CD4-positive, alpha-beta memory T cell (primary cell): ENCODE results near the gene SRPK2. TPM values are rescaled to one million over a fixed set of nuclear protein-coding genes. Genes with fewer than 3 reads are reported as not detected.

ENCODE experiments used
- CTCF ChIA-PET: fragments of 350-600 bp; sonication (Branson Sonifier 250); formaldehyde crosslinking; loops from one replicate; lab custom pipeline; 2021; ENCODE audit warnings: inconsistent platforms; ENCODE audit not compliant: partially characterized antibody; lab: Charles Lee
- POLR2A ChIA-PET: fragments of 350-600 bp; sonication (Branson Sonifier 250); formaldehyde crosslinking; loops from one replicate; lab custom pipeline; 2021; ENCODE audit not compliant: partially characterized antibody; lab: Charles Lee
- DNase-seq, 5 donors: peaks; one replicate each; pipeline versions ENCODE4 v3.0.0 to v3.0.0-alpha.2; 2020 to 2022; ENCODE audit warnings: mixed read lengths in 1 of 5
- H3K27ac ChIP-seq: one replicate; pipeline ENCODE4 v1.7.0; 2013; ENCODE audit warnings: low read depth, low read length
- H3K27me3 ChIP-seq: 2 replicates; pipeline ENCODE4 v1.7.0; 2013; ENCODE audit warnings: mild to moderate bottlenecking, low read length, moderate library complexity; ENCODE audit not compliant: insufficient read depth
- H3K36me3 ChIP-seq: 2 replicates; pipeline ENCODE4 v1.7.0; 2013; ENCODE audit warnings: mild to moderate bottlenecking, low read length, moderate library complexity; ENCODE audit not compliant: insufficient read depth
- H3K4me1 ChIP-seq: 2 replicates; pipeline ENCODE4 v1.7.0; 2013; ENCODE audit warnings: mild to moderate bottlenecking, low read length, moderate library complexity; ENCODE audit not compliant: insufficient read depth
- H3K4me3 ChIP-seq, 2 donors: one replicate each; pipeline ENCODE4 v1.7.0; 2013; ENCODE audit warnings: low read length in 2 of 2, mild to moderate bottlenecking in 1 of 2
- H3K9me3 ChIP-seq, 2 donors: one replicate each; pipeline ENCODE4 v1.7.0; 2013; ENCODE audit warnings: low read length in 2 of 2, control low read depth in 1 of 2; ENCODE audit not compliant: control insufficient read depth in 1 of 2
- H3K27ac Mint-ChIP-seq, 7 donors: one replicate each; pipeline ENCODE4 v1.8.0; 2020 to 2021; ENCODE audit warnings: mixed read lengths in 7 of 7, mild to moderate bottlenecking in 6 of 7, inconsistent platforms in 3 of 7, moderate library complexity in 3 of 7
- H3K27me3 Mint-ChIP-seq, 2 donors: one replicate each; pipeline ENCODE4 v1.8.0; 2020 to 2021; ENCODE audit warnings: mixed read lengths in 2 of 2
- H3K36me3 Mint-ChIP-seq, 2 donors: one replicate each; pipeline ENCODE4 v1.8.0; 2020 to 2021; ENCODE audit warnings: mixed read lengths in 2 of 2, inconsistent platforms in 1 of 2, mild to moderate bottlenecking in 1 of 2
- H3K4me1 Mint-ChIP-seq, 4 donors: one replicate each; pipeline ENCODE4 v1.8.0; 2020 to 2021; ENCODE audit warnings: mixed read lengths in 4 of 4, mild to moderate bottlenecking in 1 of 4
- H3K4me3 Mint-ChIP-seq, 8 donors: one replicate each; pipeline ENCODE4 v1.8.0; 2020 to 2021; ENCODE audit warnings: mixed read lengths in 8 of 8, mild to moderate bottlenecking in 7 of 8, moderate library complexity in 6 of 8, inconsistent platforms in 3 of 8
- H3K9me3 Mint-ChIP-seq, 8 donors: one replicate each; pipeline ENCODE4 v1.8.0; 2020 to 2021; ENCODE audit warnings: mixed read lengths in 8 of 8, mild to moderate bottlenecking in 5 of 8, inconsistent platforms in 3 of 8, moderate library complexity in 1 of 8
- intact Hi-C: fragments of 100-400 bp; cut with micrococcal nuclease; formaldehyde crosslinking; loops from one replicate; pipeline ENCODE4 v1.15.1; 2023
- polyA plus RNA-seq, 2 donors: library from polyadenylated mRNA; unstranded; fragments of 300-500 nt; fragmentation: Illumina TruSeq; gene quantifications; one replicate each; pipeline ENCODE4 v1.2.3, GENCODE V29; 2021
- total RNA-seq, 2 experiments: library from RNA; stranded (reverse); gene quantifications; one replicate each; pipeline ENCODE4 v1.2.3, GENCODE V29; 2021

The SRPK2 gene
- total and polyA plus RNA-seq, 4 experiments from 2014 or later: 36.0 to 55.2 (median 51.7) TPM

DNA sequence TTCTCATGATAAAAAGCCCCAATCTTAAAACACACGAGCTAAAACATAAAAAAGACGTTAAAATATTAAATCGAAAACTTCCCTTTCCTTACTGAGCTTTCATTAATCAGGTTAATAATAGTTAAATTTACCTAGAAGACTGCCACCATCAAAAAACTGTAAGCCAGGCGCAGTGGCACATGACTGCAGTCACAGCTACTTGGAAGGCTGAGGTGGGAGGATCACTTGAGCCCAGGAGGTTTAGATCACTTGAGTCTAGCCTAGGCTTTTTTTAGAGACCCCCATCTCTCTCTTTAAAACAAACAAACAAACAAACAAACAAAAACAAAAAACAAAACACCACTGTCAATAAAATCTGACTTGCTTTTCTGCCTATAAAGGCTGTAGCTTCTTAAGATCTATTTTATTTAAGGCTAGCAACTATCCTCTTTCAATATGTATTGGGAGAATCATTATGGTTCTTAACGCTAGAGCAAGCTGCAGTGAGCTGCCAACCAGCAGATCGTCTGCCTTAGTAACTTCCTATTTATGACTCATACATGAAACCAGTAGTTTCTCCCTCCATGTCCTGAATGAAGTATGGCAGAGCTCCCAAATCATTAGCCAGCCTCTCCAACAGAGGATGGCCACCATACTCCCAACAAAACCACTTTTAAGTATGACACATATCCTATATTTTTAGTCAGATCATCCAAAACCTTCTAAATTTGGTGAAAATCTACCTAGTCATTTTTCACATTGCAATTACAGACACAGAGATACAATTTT is 163.7 kb downstream of the SRPK2 start:
- Mint-ChIP-seq H3K9me3 (peaks cover 0 to 4% (median 0%) of the 10 kb centered on the region in 8 donors), H3K36me3 (peaks cover 6 to 22% of the 10 kb centered on the region in 2 donors), H3K27me3 (no peaks in the 10 kb centered on the region), H3K27ac (peak overlapping the region in 4 of 7 donors; percentile 3 to 70 (median 50)), H3K4me1 (peaks cover 29 to 38% (median 34%) of the 10 kb centered on the region in 4 donors), H3K4me3 (peak overlapping the region in 2 of 8 donors; percentile 31 to 47)
- intact Hi-C loops: no loop called here
- POLR2A ChIA-PET: interaction anchor here (0.9 to 1.0 kb wide), 2 partner anchors 44 to 212 kb away, joined by 3 to 5 read pairs; no protein-coding TSS in a partner anchor
- no peaks in the 10 kb centered on the region for H3K9me3 ChIP-seq
- H3K27ac ChIP-seq: no peak overlapping the region
- no peak for DNase-seq
- peaks cover 11% of the 10 kb centered on the region for H3K4me1 ChIP-seq
- no peak overlapping the region for H3K4me3 ChIP-seq
- H3K27me3 ChIP-seq: no peaks in the 10 kb centered on the region
- CTCF ChIA-PET: interaction anchor here (1.1 kb wide), 1 partner anchor 16 kb away, joined by 5 read pairs; no protein-coding TSS in a partner anchor
- no peaks in the 10 kb centered on the region for H3K36me3 ChIP-seq

DNA sequence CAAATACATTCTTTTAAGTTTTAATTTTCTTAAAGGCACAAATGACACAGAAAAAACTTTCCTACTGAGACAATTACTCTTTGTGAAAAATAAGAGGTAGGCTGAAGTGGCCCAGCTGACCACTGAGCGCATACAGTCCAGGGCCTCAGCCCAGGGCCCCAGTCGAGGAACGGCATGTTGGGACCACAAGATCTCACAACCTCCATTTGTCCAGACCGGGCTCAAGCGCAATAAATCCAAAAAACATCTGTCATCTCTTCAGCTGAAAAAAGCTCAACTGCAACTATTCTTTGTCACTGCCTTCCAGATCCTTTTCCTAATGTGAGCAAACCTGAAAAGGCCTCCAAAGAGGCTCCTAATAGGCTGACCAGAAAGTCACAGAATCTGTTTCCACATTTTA is 165.8 kb downstream of the SRPK2 start:
- CTCF ChIA-PET: interaction anchor here (1.2 kb wide), 1 partner anchor 111 kb away, joined by 4 read pairs; no protein-coding TSS in a partner anchor
- Histone ChIP-seq H3K36me3 (no peaks in the 10 kb centered on the region), H3K27me3 (no peaks in the 10 kb centered on the region), H3K4me1 (peaks cover 11% of the 10 kb centered on the region), H3K4me3 (no peak overlapping the region), H3K9me3 (no peaks in the 10 kb centered on the region), H3K27ac (no peak overlapping the region)
- DNase-seq: no peak
- POLR2A ChIA-PET: no interaction called here
- H3K27ac Mint-ChIP-seq: no peak overlapping the region
- H3K27me3 Mint-ChIP-seq: no peaks in the 10 kb centered on the region
- intact Hi-C loops: no loop called here
- H3K9me3 Mint-ChIP-seq: peaks cover 0 to 1% (median 0%) of the 10 kb centered on the region in 8 donors
- peaks cover 0 to 8% of the 10 kb centered on the region in 2 donors for H3K36me3 Mint-ChIP-seq
- H3K4me3 Mint-ChIP-seq: no peak overlapping the region
- H3K4me1 Mint-ChIP-seq: peaks cover 30 to 49% (median 40%) of the 10 kb centered on the region in 4 donors

DNA sequence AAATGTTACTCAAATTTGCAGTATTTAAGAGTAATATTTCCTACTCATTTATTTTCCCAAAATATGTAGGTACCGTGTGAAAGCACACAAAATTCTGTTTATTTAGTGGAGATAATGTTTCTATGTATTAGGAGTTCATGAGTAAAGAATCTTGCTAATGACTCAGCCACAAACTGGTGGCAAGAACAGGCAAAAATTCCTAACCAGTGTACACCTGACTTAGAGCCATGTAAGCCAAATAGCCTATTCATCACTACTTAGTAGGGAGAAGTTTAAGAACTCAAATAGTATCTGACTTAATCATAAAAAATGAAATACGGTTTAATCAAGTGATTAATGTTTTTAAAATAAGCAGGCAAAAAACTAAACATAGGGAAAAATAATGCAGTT is 169.0 kb downstream of the SRPK2 start:
- no peak overlapping the region for H3K27ac Mint-ChIP-seq
- DNase-seq: no peak
- ChIA-PET CTCF (interaction anchor here (1.3 to 1.4 kb wide), 2 partner anchors 22 to 162 kb away, joined by 3 read pairs; no protein-coding TSS in a partner anchor), POLR2A (no interaction called here)
- Histone ChIP-seq H3K9me3 (no peaks in the 10 kb centered on the region), H3K27me3 (no peaks in the 10 kb centered on the region), H3K4me1 (peaks cover 7% of the 10 kb centered on the region), H3K27ac (no peak overlapping the region), H3K4me3 (no peak overlapping the region), H3K36me3 (no peaks in the 10 kb centered on the region)
- H3K9me3 Mint-ChIP-seq: no peaks in the 10 kb centered on the region
- no peaks in the 10 kb centered on the region for H3K27me3 Mint-ChIP-seq
- intact Hi-C loops: no loop called here
- no peaks in the 10 kb centered on the region for H3K36me3 Mint-ChIP-seq
- no peak overlapping the region for H3K4me3 Mint-ChIP-seq
- H3K4me1 Mint-ChIP-seq: peaks cover 34 to 64% (median 47%) of the 10 kb centered on the region in 4 donors

DNA sequence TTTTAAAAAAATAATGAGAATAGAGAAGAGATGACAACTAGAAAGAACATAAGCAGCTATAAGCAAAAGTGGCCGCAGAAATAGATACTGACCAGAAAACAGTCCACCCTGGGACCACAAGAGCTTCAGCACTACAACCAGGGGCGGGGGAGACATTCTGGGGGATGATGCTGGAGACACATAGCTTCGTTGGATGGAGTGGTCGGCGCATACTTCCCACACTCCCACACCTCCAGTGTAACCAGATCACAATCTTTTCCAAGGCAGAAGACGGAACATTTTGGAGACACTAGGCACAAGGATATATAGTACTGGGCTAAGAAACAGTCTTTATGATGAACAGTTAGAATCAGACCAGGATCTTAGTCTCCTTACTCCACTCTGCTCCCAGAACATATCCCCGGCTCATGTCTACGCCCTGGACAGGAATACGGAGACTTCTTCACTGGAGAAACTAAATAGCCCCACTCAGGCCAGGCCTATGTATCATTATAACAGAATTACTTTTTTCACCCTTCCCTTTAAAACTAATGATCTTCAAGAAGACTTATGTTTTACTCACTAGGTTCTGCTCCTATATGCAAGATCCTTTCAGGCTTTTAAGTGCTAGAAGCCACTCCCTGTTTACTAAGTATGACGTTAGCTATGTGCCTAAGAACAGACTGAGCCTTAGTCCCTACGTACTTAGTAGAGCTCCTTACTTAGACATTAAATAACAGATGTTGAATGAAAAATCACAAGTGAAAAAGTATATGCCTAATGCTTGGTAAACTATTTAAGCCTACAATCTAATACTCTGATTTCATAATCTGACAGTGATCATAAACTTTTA is 169.6 kb downstream of the SRPK2 start:
- no peak for DNase-seq
- H3K27ac Mint-ChIP-seq: peak overlapping the region in 1 of 7 donors; percentile 28
- no peaks in the 10 kb centered on the region for H3K9me3 Mint-ChIP-seq
- H3K4me3 Mint-ChIP-seq: no peak overlapping the region
- H3K27me3 ChIP-seq: no peaks in the 10 kb centered on the region
- H3K9me3 ChIP-seq: no peaks in the 10 kb centered on the region
- intact Hi-C loops: no loop called here
- no peak overlapping the region for H3K4me3 ChIP-seq
- no peaks in the 10 kb centered on the region for H3K36me3 Mint-ChIP-seq
- H3K27ac ChIP-seq: no peak overlapping the region
- CTCF ChIA-PET: interaction anchor here (1.4 kb wide), 1 partner anchor 162 kb away, joined by 3 read pairs; no protein-coding TSS in a partner anchor
- no peaks in the 10 kb centered on the region for H3K27me3 Mint-ChIP-seq
- POLR2A ChIA-PET: no interaction called here
- peaks cover 7% of the 10 kb centered on the region for H3K4me1 ChIP-seq
- H3K4me1 Mint-ChIP-seq: peaks cover 35 to 67% (median 49%) of the 10 kb centered on the region in 4 donors
- H3K36me3 ChIP-seq: no peaks in the 10 kb centered on the region

DNA sequence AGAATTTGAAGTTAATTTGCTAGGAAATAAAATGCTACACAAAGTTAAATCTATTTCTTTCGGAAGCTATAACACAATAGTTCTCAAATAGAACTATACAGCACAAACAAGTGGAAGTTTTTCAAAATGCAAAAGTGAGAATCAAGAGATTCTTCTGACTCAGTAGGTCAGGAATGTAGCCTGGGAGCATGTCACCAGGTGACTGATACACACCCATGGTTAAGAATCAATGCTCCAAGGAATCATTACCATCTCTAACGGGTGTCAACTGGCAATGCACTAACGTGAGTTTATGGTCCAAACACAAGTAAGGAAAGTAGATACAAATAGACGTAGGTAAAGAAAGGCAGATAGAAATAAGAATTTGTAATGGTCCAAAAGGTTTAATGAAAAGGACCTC is 170.5 kb downstream of the SRPK2 start:
- ChIA-PET POLR2A (no interaction called here), CTCF (no interaction called here)
- H3K4me1 Mint-ChIP-seq: peaks cover 36 to 73% (median 54%) of the 10 kb centered on the region in 4 donors
- no peaks in the 10 kb centered on the region for H3K27me3 Mint-ChIP-seq
- Histone ChIP-seq H3K27me3 (no peaks in the 10 kb centered on the region), H3K36me3 (no peaks in the 10 kb centered on the region), H3K4me3 (no peak overlapping the region), H3K27ac (no peak overlapping the region), H3K4me1 (peaks cover 15% of the 10 kb centered on the region), H3K9me3 (no peaks in the 10 kb centered on the region)
- no peak for DNase-seq
- intact Hi-C loops: no loop called here
- no peaks in the 10 kb centered on the region for H3K36me3 Mint-ChIP-seq
- no peak overlapping the region for H3K4me3 Mint-ChIP-seq
- H3K9me3 Mint-ChIP-seq: no peaks in the 10 kb centered on the region
- H3K27ac Mint-ChIP-seq: no peak overlapping the region

DNA sequence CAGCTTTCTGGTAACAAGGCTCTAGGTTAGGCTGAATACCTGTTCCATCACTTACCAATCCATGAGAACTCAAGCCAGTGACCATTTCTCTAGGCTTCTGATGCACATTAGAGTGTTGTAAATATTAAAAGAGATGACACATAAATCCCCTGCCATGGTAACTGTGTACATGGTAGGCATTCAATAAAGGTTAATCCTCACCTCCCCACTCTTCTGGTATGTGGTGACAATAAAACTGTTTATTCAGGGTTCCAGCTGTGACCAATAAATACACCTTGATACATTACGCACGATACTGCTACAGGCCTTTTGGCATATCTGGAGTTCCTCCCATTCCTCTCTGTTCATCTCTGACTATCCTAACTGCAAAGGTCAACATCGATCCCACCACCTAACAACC is 171.9 kb downstream of the SRPK2 start:
- H3K9me3 Mint-ChIP-seq: no peaks in the 10 kb centered on the region
- Histone ChIP-seq H3K4me1 (peaks cover 23% of the 10 kb centered on the region), H3K27me3 (no peaks in the 10 kb centered on the region), H3K4me3 (no peak overlapping the region), H3K27ac (no peak overlapping the region), H3K36me3 (no peaks in the 10 kb centered on the region), H3K9me3 (no peaks in the 10 kb centered on the region)
- H3K36me3 Mint-ChIP-seq: no peaks in the 10 kb centered on the region
- DNase-seq: no peak
- intact Hi-C loops: no loop called here
- no peaks in the 10 kb centered on the region for H3K27me3 Mint-ChIP-seq
- ChIA-PET POLR2A (no interaction called here), CTCF (no interaction called here)
- peak overlapping the region in 1 of 7 donors; percentile 1 for H3K27ac Mint-ChIP-seq
- no peak overlapping the region for H3K4me3 Mint-ChIP-seq
- H3K4me1 Mint-ChIP-seq: peaks cover 42 to 77% (median 60%) of the 10 kb centered on the region in 4 donors

DNA sequence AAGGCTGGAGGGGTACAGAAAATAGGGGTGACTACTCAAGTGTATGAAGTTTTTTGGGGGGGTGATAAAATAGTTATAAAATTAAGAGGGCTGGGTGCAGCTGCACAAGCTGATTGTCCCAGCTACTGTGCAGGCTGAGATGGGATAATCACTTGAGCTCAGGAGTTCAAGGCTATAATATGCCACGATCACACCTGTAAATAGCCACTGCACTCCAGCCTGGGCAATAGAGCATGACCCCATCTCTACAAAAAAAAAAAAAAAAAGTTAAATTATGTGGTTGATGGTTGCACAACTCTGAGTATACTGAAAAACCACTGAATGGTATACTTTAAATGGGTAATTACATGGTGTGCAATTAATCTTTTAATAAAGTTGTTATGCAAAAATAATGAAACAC is 172.9 kb downstream of the SRPK2 start:
- peaks cover 0 to 2% (median 0%) of the 10 kb centered on the region in 8 donors for H3K9me3 Mint-ChIP-seq
- H3K27ac ChIP-seq: no peak overlapping the region
- CTCF ChIA-PET: no interaction called here

More for the DNA sequence above, 172.9 kb downstream of the SRPK2 start:
- no peak for DNase-seq
- Mint-ChIP-seq H3K27ac (peak overlapping the region in 1 of 7 donors; percentile 47), H3K4me3 (no peak overlapping the region), H3K4me1 (peaks cover 41 to 78% (median 62%) of the 10 kb centered on the region in 4 donors), H3K36me3 (no peaks in the 10 kb centered on the region), H3K27me3 (no peaks in the 10 kb centered on the region)
- intact Hi-C loops: no loop called here
- no peaks in the 10 kb centered on the region for H3K36me3 ChIP-seq
- H3K4me1 ChIP-seq: peaks cover 32% of the 10 kb centered on the region
- no peaks in the 10 kb centered on the region for H3K27me3 ChIP-seq
- POLR2A ChIA-PET: no interaction called here
- H3K4me3 ChIP-seq: no peak overlapping the region
- no peaks in the 10 kb centered on the region for H3K9me3 ChIP-seq
